Astrocyte of the spinal cord (primary cell): Measurements from ENCODE around the gene GSDMA.
"Not testable (repeated sequence)": the region's sequence is repeated elsewhere in the genome, so short reads cannot be mapped to it uniquely, and the experiment has no call there.

Experiments used
- DNase-seq: peaks from one replicate; pipeline ENCODE4 v3.0.0; 2011; ENCODE audit warnings: low read depth, low spot score
- H3K4me3 ChIP-seq: 2 replicates; pipeline ENCODE4 v1.5.1; 2011; ENCODE audit warnings: low read depth, mild to moderate bottlenecking, low read length, moderate library complexity
- CTCF ChIP-seq: IDR thresholded peaks from 2 replicates; pipeline ENCODE4 v1.5.1; 2012; ENCODE audit warnings: low read depth, mild to moderate bottlenecking, low read length, inconsistent platforms
- in situ Hi-C: cut with HindIII; loops from 2 replicates; pipeline ENCODE4 v1.10.0; 2017; ENCODE audit warnings: low sequenced_read_pairs

Gene GSDMA

GRCh38 chr17:39994448-39994847, 31.6 kb downstream of the GSDMA start:
- TF ChIP-seq CTCF, result no peak
- no peak for DNase-seq
- in situ Hi-C loops, result no loop called here
- no peak overlapping the region for H3K4me3 ChIP-seq

- in situ Hi-C loops, result no loop called here
- no peak overlapping the region for H3K4me3 ChIP-seq
- no peak for TF ChIP-seq CTCF
- no peak for DNase-seq
Measured at GRCh38 chr17:39995438-39995837, 32.6 kb downstream of the GSDMA start.

- TF ChIP-seq CTCF, result no peak
- DNase-seq, result no peak
- H3K4me3 ChIP-seq, result no peak overlapping the region
- in situ Hi-C loops, result no loop called here
Measured at GRCh38 chr17:39996162-39996561, 33.4 kb downstream of the GSDMA start.

DNA sequence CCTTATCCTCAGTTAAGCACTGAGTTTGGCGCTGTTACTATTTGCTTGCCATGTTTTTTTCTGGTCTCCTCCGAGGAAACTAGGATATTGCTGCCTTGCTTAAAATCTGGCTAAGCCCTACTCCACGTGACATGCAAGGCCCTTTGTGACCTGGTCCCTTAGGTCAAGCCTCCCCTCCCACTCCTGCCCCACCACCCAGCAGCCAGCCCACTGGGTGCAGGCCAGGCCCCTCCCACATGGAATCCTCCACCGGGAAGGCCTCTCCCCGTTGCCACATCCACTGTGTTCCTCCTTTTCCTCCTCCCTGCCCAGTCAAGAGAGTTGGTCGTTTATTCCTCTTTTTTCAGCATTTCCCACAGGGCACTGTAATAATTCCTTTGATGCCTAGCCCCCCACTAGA, 34.0 kb downstream of the GSDMA start:
- H3K4me3 ChIP-seq, result no peak overlapping the region
- no peak for TF ChIP-seq CTCF
- DNase-seq, result no peak

DNA sequence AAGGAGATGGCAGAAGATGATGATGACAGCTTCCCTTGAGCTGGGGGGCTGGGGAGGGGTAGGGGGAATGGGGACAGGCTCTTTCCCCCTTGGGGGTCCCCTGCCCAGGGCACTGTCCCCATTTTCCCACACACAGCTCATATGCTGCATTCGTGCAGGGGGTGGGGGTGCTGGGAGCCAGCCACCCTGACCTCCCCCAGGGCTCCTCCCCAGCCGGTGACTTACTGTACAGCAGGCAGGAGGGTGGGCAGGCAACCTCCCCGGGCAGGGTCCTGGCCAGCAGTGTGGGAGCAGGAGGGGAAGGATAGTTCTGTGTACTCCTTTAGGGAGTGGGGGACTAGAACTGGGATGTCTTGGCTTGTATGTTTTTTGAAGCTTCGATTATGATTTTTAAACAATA, 34.7 kb downstream of the GSDMA start:
- no peak for TF ChIP-seq CTCF
- no peak for DNase-seq
- in situ Hi-C loops, result no loop called here
- no peak overlapping the region for H3K4me3 ChIP-seq

More for the DNA sequence above, 34.0 kb downstream of the GSDMA start:
- in situ Hi-C loops, result no loop called here

- no peak for DNase-seq
- TF ChIP-seq CTCF, result no peak
- in situ Hi-C loops, result no loop called here
- no peak overlapping the region for H3K4me3 ChIP-seq
Measured at GRCh38 chr17:39999067-39999466, 36.3 kb downstream of the GSDMA start.

GRCh38 chr17:40000161-40000560, 37.4 kb downstream of the GSDMA start:
- DNase-seq, result no peak
- TF ChIP-seq CTCF, result no peak
- H3K4me3 ChIP-seq, result no peak overlapping the region
- in situ Hi-C loops, result no loop called here

DNA sequence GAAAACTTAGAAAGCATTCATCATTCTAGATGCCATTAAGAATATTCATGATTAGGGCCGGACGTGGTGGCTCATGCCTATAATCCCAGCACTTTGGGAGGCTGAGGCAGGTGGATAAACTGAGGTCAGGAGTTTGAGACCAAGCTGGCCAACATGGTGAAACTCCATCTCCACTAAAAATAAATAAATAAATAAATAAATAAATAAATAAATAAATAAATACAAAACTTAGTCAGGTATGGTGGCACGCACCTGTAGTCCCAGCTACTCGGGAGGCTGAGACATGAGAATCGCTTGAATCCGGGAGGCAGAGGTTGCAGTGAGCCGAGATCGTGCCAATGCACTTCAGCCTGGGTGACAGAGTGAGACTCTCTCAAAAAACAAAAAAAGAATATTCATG, 38.5 kb downstream of the GSDMA start:
- DNase-seq, H3K4me3 ChIP-seq, in situ Hi-C loops: not testable (repeated sequence)
